GM19372 (cell line): ENCODE measurements around the gene DBT.
"Not testable (repeated sequence)": the region's sequence is repeated elsewhere in the genome, so short reads cannot be mapped to it uniquely, and the experiment has no call there.

ENCODE experiments used
- ATAC-seq: cut with Tn5 transposase; IDR thresholded peaks from one replicate; pipeline ENCODE4 v1.9.1; 2021; ENCODE audit warnings: mild to moderate bottlenecking, low read depth, moderate library complexity; ENCODE audit not compliant: unreplicated experiment

Gene DBT

GRCh38 chr1:100249537-100250257 lies at the start of gene DBT:
Gene DBT, minus strand, starts transcription at chr1:100249834. Its CDS starts 14 bp downstream, at chr1:100249820.
- peak; percentile 100 for ATAC-seq

GRCh38 chr1:100298512-100298911 lies 48.9 kb upstream of the DBT start:
- ATAC-seq: no peak

- not testable (repeated sequence) for ATAC-seq
Observed at GRCh38 chr1:100296997-100297396, 47.4 kb upstream of the DBT start.

- no peak for ATAC-seq
Observed at GRCh38 chr1:100296140-100296539, 46.5 kb upstream of the DBT start.

- no peak for ATAC-seq
Observed at GRCh38 chr1:100292711-100293110, 43.1 kb upstream of the DBT start.

- ATAC-seq: no peak
Observed at GRCh38 chr1:100290291-100290690, 40.7 kb upstream of the DBT start.

- ATAC-seq: no peak
Observed at GRCh38 chr1:100287162-100287561, 37.5 kb upstream of the DBT start.

- ATAC-seq: no peak
Observed at GRCh38 chr1:100284591-100284990, 35.0 kb upstream of the DBT start.

GRCh38 chr1:100279954-100280682 lies 30.5 kb upstream of the DBT start:
- ATAC-seq: no peak

GRCh38 chr1:100279358-100279923 lies 29.8 kb upstream of the DBT start:
- ATAC-seq: no peak

GRCh38 chr1:100277866-100278265 lies 28.2 kb upstream of the DBT start:
- ATAC-seq: no peak

- ATAC-seq: no peak
Observed at GRCh38 chr1:100268202-100268601, 18.6 kb upstream of the DBT start.

- ATAC-seq: no peak
Observed at GRCh38 chr1:100267284-100267683, 17.6 kb upstream of the DBT start.

GRCh38 chr1:100266741-100267140 lies 17.1 kb upstream of the DBT start:
- ATAC-seq: peak; percentile 7

- ATAC-seq: peak; percentile 97
Observed at GRCh38 chr1:100265931-100266740, 16.5 kb upstream of the DBT start, which contains the start of gene RTCA. Gene RTCA, plus strand, starts transcription at chr1:100266216. Its CDS starts 160 bp downstream, at chr1:100266376.

- ATAC-seq: peak; percentile 22
Observed at GRCh38 chr1:100265562-100265930, 15.9 kb upstream of the DBT start.

GRCh38 chr1:100264081-100264480 lies 14.4 kb upstream of the DBT start:
- ATAC-seq: not testable (repeated sequence)

GRCh38 chr1:100261686-100262085 lies 12.1 kb upstream of the DBT start:
- no peak for ATAC-seq

- not testable (repeated sequence) for ATAC-seq
Observed at GRCh38 chr1:100258427-100258826, 8.8 kb upstream of the DBT start.

- ATAC-seq: not testable (repeated sequence)
Observed at GRCh38 chr1:100256273-100256672, 6.6 kb upstream of the DBT start.

GRCh38 chr1:100253552-100253951 lies 3.9 kb upstream of the DBT start:
- no peak for ATAC-seq
